Choroid plexus epithelial cell (primary cell): ENCODE data around the gene PYGM.

ENCODE experiments used
- DNase-seq: peaks from one replicate; pipeline ENCODE4 v3.0.0-alpha.2; 2010; ENCODE audit warnings: low read depth
- H3K4me3 ChIP-seq: 2 replicates; pipeline ENCODE4 v1.5.1; 2011; ENCODE audit warnings: low read depth, mild to moderate bottlenecking, control low read depth, low read length, moderate library complexity
- CTCF ChIP-seq: conservative IDR thresholded peaks from 2 replicates; pipeline ENCODE4 v1.5.1; 2011; ENCODE audit warnings: low read depth, mild to moderate bottlenecking, control low read depth, inconsistent platforms, low read length, moderate library complexity

Gene PYGM

GRCh38 chr11:64757549-64758329 is 2.0 kb downstream of the PYGM start:
- no peak for DNase-seq
- H3K4me3 ChIP-seq: no peak overlapping the region
- no peak for TF ChIP-seq CTCF

- no peak overlapping the region for H3K4me3 ChIP-seq
- no peak for TF ChIP-seq CTCF
Observed at GRCh38 chr11:64755681-64756361, 4.0 kb downstream of the PYGM start.

GRCh38 chr11:64754919-64755662 is 4.7 kb downstream of the PYGM start:
- TF ChIP-seq CTCF: no peak
- no peak overlapping the region for H3K4me3 ChIP-seq
- no peak for DNase-seq

More at GRCh38 chr11:64755681-64756361, 4.0 kb downstream of the PYGM start:
- no peak for DNase-seq

- no peak for DNase-seq
- no peak for TF ChIP-seq CTCF
- H3K4me3 ChIP-seq: no peak overlapping the region
Observed at GRCh38 chr11:64754124-64754918, 5.5 kb downstream of the PYGM start.

GRCh38 chr11:64753380-64754123 is 6.2 kb downstream of the PYGM start:
- H3K4me3 ChIP-seq: no peak overlapping the region
- no peak for TF ChIP-seq CTCF
- no peak for DNase-seq

- TF ChIP-seq CTCF: no peak
- no peak overlapping the region for H3K4me3 ChIP-seq
- no peak for DNase-seq
Observed at GRCh38 chr11:64753019-64753379, 6.8 kb downstream of the PYGM start.
